NB4 (cell line): Measurements from ENCODE around the gene TEX14.

Source experiments
- DNase-seq: peaks from one replicate; pipeline ENCODE4 v3.0.0; 2010; ENCODE audit warnings: low read depth
- H3K4me3 ChIP-seq: one replicate; pipeline ENCODE4 v1.5.1; 2011; ENCODE audit warnings: mild to moderate bottlenecking, low read depth, low read length, moderate library complexity
- MYC ChIP-seq: IDR thresholded peaks from 2 replicates; pipeline ENCODE4 v1.6.1; 2011; ENCODE audit warnings: low read depth, low read length
- POLR2A ChIP-seq: IDR thresholded peaks from 2 replicates; pipeline ENCODE4 v1.6.1; 2011; ENCODE audit warnings: mild to moderate bottlenecking; ENCODE audit not compliant: insufficient read length; ENCODE audit errors: extremely low read depth
- TF ChIP-seq, protein P1 (sequence below): IDR thresholded peaks from one replicate; pipeline ENCODE4 v1.5.1; 2012; ENCODE audit warnings: low read depth, low read length
- TF ChIP-seq, protein P2 (sequence below): IDR thresholded peaks from 2 replicates; pipeline ENCODE4 v1.6.1; 2011; ENCODE audit warnings: low read depth, low read length

TEX14 gene

DNA sequence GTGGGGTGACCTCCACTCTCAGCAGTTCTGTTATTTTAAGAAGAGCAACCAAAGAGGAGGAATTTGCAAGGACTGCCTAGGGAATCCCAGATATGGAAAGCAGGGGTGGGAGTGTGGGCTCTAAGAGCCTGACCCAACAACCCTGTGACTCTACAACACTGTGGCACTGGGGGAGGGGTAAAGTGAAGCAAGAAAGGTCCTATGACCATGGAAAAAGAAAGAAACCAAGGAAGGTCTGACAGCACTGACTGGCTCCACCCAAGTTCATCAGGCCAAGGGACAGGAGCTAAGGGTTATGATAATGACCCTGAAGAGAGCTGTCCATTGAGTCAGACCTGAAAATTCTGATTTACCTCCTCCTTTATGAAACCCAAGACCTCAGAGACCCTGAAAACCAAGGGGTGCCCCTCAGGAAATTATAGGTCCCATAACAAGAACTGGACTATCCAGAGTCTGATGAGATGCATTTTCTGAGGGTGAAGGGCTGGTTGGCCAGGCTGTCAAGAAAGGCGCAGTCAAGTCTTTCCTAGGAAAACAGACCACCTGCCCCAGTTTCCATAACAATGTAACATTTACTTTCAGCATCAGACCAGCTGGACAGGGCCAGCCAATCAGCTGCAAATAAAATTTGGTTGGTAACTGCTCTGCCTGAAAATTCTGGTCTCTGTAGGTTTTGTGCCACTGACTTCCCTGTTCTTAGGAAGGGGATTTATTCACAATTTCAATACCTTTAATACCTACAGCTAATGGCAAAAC lies 123.6 kb downstream of the TEX14 start:
- DNase-seq: no peak
- H3K4me3 ChIP-seq: no peak overlapping the region
- TF ChIP-seq, protein P1, sequence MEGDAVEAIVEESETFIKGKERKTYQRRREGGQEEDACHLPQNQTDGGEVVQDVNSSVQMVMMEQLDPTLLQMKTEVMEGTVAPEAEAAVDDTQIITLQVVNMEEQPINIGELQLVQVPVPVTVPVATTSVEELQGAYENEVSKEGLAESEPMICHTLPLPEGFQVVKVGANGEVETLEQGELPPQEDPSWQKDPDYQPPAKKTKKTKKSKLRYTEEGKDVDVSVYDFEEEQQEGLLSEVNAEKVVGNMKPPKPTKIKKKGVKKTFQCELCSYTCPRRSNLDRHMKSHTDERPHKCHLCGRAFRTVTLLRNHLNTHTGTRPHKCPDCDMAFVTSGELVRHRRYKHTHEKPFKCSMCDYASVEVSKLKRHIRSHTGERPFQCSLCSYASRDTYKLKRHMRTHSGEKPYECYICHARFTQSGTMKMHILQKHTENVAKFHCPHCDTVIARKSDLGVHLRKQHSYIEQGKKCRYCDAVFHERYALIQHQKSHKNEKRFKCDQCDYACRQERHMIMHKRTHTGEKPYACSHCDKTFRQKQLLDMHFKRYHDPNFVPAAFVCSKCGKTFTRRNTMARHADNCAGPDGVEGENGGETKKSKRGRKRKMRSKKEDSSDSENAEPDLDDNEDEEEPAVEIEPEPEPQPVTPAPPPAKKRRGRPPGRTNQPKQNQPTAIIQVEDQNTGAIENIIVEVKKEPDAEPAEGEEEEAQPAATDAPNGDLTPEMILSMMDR: no peak
- TF ChIP-seq, protein P2, sequence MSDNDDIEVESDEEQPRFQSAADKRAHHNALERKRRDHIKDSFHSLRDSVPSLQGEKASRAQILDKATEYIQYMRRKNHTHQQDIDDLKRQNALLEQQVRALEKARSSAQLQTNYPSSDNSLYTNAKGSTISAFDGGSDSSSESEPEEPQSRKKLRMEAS: no peak
- TF ChIP-seq MYC (no peak), POLR2A (no peak)

DNA sequence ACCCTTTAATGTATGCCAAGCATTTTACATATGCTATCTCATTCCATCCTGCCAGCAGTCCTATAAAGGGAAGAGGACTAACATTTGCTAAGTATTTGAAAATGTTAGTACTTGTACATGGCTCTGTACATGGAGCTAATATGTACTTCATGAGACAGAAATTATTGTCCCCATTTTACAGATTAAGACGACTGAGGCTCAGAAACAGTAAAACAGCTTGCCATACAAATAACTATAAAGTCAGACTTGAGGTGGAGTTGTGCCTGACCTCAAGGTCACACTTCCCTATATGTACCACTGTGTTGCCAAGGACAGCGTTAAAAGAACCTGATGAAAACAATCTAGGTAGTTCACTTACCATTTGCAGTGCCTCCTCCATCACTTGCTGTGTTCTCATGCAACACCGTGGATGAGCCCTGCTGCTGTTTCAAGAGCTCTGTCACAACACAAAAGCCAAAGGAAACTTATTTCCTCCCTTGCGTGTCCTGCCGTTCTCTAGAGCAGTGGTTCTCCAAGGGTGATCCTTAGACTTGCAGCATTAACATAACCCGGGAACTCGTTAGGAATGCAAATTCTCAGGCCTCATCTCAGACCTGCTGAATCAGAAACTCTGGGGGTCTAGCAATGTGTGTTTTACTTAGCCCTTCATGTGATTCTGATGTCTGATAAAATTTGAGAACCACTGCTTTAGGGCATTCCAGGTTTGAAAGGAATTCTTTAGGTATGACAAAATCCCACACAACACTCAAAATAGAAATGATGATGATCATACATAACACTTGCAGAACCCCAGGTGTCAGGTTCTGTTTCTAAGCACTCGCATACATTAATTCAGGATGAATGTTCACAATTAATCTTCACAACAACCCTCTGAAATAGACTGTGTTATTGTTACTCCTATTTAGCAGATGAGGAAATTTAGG lies 126.2 kb downstream of the TEX14 start:
- H3K4me3 ChIP-seq: no peak overlapping the region
- TF ChIP-seq, protein P1: no peak
- TF ChIP-seq, protein P2: no peak
- no peak for TF ChIP-seq POLR2A
- no peak for TF ChIP-seq MYC
- DNase-seq: no peak

DNA sequence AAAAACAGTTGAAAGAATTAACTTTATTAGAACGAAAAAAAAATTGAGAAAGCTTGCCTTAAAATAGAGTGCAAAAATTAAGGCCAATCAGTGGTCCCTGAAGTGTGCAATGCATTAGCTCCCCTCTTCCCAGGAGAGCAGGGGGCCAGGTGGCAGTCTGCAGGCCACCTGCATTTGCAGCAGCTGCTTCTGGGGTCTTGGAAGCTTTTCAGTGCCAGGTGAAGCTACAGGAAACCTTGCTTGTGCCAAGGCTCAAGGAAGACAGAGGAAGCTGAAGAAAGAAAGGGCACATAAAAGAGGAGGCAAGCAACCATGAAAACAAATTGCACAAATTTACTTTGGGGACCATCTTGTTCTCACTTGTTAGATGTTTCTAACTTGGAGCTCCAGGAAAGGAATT lies 126.9 kb downstream of the TEX14 start:
- DNase-seq: no peak
- no peak overlapping the region for H3K4me3 ChIP-seq
- TF ChIP-seq MYC (no peak), POLR2A (no peak)
- TF ChIP-seq, protein P2: no peak
- TF ChIP-seq, protein P1: no peak

DNA sequence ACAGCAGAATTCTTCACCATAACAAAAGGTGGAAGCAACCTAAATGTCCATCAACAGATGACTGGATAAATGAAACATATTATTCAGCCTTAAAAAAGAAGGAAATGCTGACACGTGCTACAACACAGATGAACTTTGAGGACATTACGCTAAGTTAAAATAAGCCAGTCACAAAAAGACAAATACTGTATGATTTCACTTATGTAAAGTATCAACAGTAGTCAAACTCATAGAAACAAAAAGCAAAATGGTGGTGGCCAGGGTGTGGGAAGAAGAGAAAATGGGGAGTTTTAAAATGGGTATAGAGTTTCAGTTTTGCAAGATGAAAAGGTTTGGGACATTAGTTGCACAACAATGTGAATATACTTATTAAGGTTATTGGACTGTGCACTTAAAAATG lies 127.6 kb downstream of the TEX14 start:
- H3K4me3 ChIP-seq: no peak overlapping the region
- TF ChIP-seq, protein P1: no peak
- TF ChIP-seq, protein P2: no peak
- TF ChIP-seq MYC (no peak), POLR2A (no peak)
- DNase-seq: no peak

DNA sequence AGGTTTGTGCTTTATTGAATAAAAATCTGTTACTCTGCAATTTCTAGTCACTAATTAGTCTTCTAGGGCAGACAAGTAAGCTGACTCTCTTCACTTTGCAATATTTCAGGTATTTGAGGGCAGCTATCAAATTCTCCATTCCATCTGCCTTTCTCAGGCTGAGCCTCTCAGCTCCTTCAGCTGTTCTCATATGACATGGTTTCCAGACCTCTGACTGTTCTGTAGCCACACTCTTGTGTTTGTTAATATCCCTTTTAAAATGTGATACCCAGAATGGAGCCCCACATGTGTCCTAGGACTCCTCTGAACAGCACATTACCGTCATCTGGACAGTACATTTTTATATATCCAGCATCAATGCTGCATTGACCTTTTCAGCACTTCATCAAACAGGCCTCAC lies 131.3 kb downstream of the TEX14 start:
- DNase-seq: no peak
- TF ChIP-seq, protein P1: no peak
- TF ChIP-seq MYC (no peak), POLR2A (no peak)
- TF ChIP-seq, protein P2: no peak
- no peak overlapping the region for H3K4me3 ChIP-seq
